Right lobe of liver (tissue), 4 donors: ENCODE measurements around the gene ESYT2.

ENCODE experiments used
- POLR2A ChIP-seq: fragments of 450-650 bp; IDR thresholded peaks from one replicate; pipeline ENCODE4 v1.6.1; 2017; ENCODE audit warnings: antibody characterized with exemption, mild to moderate bottlenecking
- TF ChIP-seq, protein P1 (sequence below), 4 donors: fragments of 200-600 bp in 3 of 4; fragments of 450-650 bp in 1 of 4; IDR thresholded peaks; one replicate each; pipeline versions ENCODE4 v1.5.1 to v1.8.0; 2016 to 2022; ENCODE audit warnings: antibody characterized with exemption in 4 of 4, mild to moderate bottlenecking in 2 of 4
- donor health status: DM: no; HTN: no; CAD: no.
- donor health status: DM: no; HTN: no; CAD: no.
- donor health status: DM: no; HTN: yes; CAD: no.

- TF ChIP-seq, protein P1, sequence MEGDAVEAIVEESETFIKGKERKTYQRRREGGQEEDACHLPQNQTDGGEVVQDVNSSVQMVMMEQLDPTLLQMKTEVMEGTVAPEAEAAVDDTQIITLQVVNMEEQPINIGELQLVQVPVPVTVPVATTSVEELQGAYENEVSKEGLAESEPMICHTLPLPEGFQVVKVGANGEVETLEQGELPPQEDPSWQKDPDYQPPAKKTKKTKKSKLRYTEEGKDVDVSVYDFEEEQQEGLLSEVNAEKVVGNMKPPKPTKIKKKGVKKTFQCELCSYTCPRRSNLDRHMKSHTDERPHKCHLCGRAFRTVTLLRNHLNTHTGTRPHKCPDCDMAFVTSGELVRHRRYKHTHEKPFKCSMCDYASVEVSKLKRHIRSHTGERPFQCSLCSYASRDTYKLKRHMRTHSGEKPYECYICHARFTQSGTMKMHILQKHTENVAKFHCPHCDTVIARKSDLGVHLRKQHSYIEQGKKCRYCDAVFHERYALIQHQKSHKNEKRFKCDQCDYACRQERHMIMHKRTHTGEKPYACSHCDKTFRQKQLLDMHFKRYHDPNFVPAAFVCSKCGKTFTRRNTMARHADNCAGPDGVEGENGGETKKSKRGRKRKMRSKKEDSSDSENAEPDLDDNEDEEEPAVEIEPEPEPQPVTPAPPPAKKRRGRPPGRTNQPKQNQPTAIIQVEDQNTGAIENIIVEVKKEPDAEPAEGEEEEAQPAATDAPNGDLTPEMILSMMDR (IDR thresholded peaks at IDR 0.05), result no peak
- TF ChIP-seq POLR2A, result no peak
Observed at GRCh38 chr7:158777793-158778192, 51.5 kb downstream of the ESYT2 start.
